H1 (cell line): Measurements from ENCODE around the gene LCNL1. TPM values are rescaled to one million over a fixed set of nuclear protein-coding genes. Genes with fewer than 3 reads are reported as not detected.

ENCODE experiments used
- CEBPB ChIP-seq: IDR thresholded peaks from 2 replicates; pipeline ENCODE4 v1.6.1; 2012; ENCODE audit warnings: low read depth, low read length
- CTBP2 ChIP-seq: IDR thresholded peaks from 2 replicates; pipeline ENCODE4 v1.7.0; 2011; ENCODE audit warnings: borderline replicate concordance, mild to moderate bottlenecking, moderate library complexity, mixed read lengths, low read length; ENCODE audit not compliant: insufficient read depth, insufficient read length
- FOSL1 ChIP-seq: IDR thresholded peaks from 2 replicates; pipeline ENCODE4 v1.6.1; 2011; ENCODE audit warnings: mild to moderate bottlenecking, low read depth, low read length, moderate library complexity; ENCODE audit not compliant: insufficient read depth
- MAFK ChIP-seq: IDR thresholded peaks from 2 replicates; pipeline ENCODE4 v1.6.1; 2012; ENCODE audit warnings: low read depth, mild to moderate bottlenecking, improper control_type of control experiment, low read length
- RFX5 ChIP-seq: IDR thresholded peaks from 2 replicates; pipeline ENCODE4 v1.6.1; 2011; ENCODE audit warnings: low read depth, low read length, improper control_type of control experiment, borderline replicate concordance
- polyA plus RNA-seq, 7 experiments: library from polyadenylated mRNA; depleted of rRNA in 3 of 7; stranded (reverse) in 5 of 7; unstranded in 2 of 7; fragments of >200 nt in 5 of 7; fragments of 200-250 nt in 2 of 7; gene quantifications; 1 replicate in 5 of 7; 2 replicates in 1 of 7; 4 replicates in 1 of 7; pipeline versions ENCODE4 v1.2.1 to v1.2.3, GENCODE V29; 2011 to 2013; ENCODE audit warnings: missing spikeins in 2 of 7, mixed read lengths in 2 of 7
- total RNA-seq: library from RNA; stranded (reverse); fragmentation: NEBNext Ultra II Directional; extraction: Animal tissue kit (Norgen Biotek cat#: 25700); gene quantifications from 2 replicates; pipeline ENCODE4 v1.2.1, GENCODE V29; 2021

Gene LCNL1
- total and polyA plus RNA-seq, 2 of the 8 experiments (the other 6 are each of a cell fraction or from before 2014, with no cell fraction given): 0.11 TPM; not detected in 1

DNA sequence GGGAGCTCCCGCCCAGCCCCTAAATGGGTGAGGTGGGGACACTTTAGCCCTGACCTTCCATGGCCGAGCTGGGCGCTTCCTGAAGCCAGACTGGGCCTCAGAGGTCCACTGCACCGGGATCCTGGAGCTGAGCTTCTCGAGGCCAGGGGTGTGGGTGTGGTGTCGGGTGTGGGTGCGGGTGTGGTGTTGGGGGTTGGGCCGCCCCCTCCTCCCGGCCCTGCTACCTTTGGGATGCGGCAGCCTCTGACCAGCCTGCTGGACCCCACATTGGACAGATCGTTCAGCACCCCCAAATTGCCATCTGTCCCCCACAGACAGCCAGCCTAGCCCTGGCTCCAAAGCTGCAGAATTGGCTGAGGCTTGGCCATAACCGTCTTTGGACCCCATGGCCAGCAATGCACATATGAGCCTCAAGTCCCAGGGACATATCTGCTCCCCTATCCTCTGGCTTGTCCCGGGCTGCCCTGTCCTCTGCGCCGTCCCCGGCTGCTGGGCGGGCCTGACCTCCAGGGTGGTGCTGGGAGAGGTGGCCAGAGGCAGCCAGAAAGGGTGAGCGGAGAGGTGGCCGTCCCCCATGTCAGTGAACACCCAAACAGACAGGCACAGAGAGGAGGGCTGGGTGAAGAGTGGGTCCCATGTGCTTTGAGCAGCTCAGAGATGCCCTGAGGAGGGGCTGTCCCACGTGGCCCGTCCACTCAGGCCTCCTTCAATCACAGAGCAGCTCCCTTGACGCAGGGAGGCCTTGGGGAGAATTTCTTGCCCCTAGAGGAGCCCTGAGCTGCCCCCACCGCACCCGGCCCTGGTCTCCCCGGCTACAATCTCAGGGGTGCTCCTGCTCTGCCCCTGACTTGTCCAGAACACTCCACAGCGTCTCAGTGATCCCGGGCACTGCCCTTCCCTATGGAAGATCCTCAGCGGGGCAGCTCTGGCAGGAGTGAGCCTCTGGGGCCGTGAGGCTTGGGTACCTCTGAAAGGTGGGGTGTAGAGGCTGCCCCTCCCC, 8.9 kb upstream of the LCNL1 start (continued):
- TF ChIP-seq MAFK (no peak), RFX5 (no peak), CEBPB (no peak), CTBP2 (no peak), FOSL1 (no peak)
